HepG2 (cell line): ENCODE data around the gene SLC22A5. TPM values are rescaled to one million over a fixed set of nuclear protein-coding genes. Genes with fewer than 3 reads are reported as not detected.
A peak's percentile ranks its signal among the peaks of the same experiment; 100 is the strongest.

Experiments
- CHD2 ChIP-seq: IDR thresholded peaks from 2 replicates; pipeline ENCODE4 v1.6.1; 2011; ENCODE audit warnings: low read depth, low read length, improper control_type of control experiment
- EHMT2 ChIP-seq: fragments of 200-600 bp; sonication (generic); IDR thresholded peaks from 2 replicates; pipeline ENCODE4 v1.7.0; 2017; ENCODE audit warnings: antibody characterized with exemption, low read depth, low read length, borderline replicate concordance
- FOSL2 ChIP-seq: sonication (generic); formaldehyde crosslinking; IDR thresholded peaks from 2 replicates; pipeline ENCODE4 v1.4.0; 2020; ENCODE audit warnings: missing genetic modification reagents
- HDAC1 ChIP-seq: sonication (generic); formaldehyde crosslinking; IDR thresholded peaks from 2 replicates; pipeline ENCODE4 v1.5.1; 2020; ENCODE audit warnings: mild to moderate bottlenecking, missing genetic modification reagents
- HNF4A ChIP-seq: sonication (generic); formaldehyde crosslinking; IDR thresholded peaks from 2 replicates; pipeline ENCODE4 v1.4.0; 2020; ENCODE audit warnings: missing genetic modification reagents
- HOMEZ ChIP-seq: IDR thresholded peaks from 2 replicates; pipeline ENCODE4 v1.6.1; 2016; ENCODE audit warnings: low read depth
- KLF15 ChIP-seq: sonication (generic); formaldehyde crosslinking; IDR thresholded peaks from 2 replicates; pipeline ENCODE4 v1.8.1; 2023; ENCODE audit warnings: borderline replicate concordance, mild to moderate bottlenecking, inconsistent platforms, missing genetic modification reagents, mixed read lengths
- NR2F1 ChIP-seq, 2 experiments: fragments of 450-650 bp in 1 of 2; formaldehyde crosslinking in 1 of 2; IDR thresholded peaks; 2 replicates each; pipeline versions ENCODE4 v1.5.0 to v1.6.1; 2016 to 2020; ENCODE audit warnings: mild to moderate bottlenecking in 1 of 2, missing compliant biosample characterization in 1 of 2, missing genetic modification reagents in 1 of 2, moderate library complexity in 1 of 2
- NR2F2 ChIP-seq: IDR thresholded peaks from 2 replicates; pipeline ENCODE4 v1.6.1; 2012; ENCODE audit warnings: low read depth, inconsistent platforms, borderline replicate concordance
- PRPF4 ChIP-seq: fragments of 200-400 bp; formaldehyde crosslinking; IDR thresholded peaks from 2 replicates; pipeline ENCODE4 v1.6.1; 2016; ENCODE audit warnings: low read length, low read depth; ENCODE audit not compliant: poor library complexity, severe bottlenecking
- RBAK ChIP-seq: sonication (generic); formaldehyde crosslinking; IDR thresholded peaks from 2 replicates; pipeline ENCODE4 v1.5.1; 2020; ENCODE audit warnings: mild to moderate bottlenecking, missing genetic modification reagents
- RERE ChIP-seq: IDR thresholded peaks from 2 replicates; pipeline ENCODE4 v1.6.1; 2016; ENCODE audit warnings: low read depth, missing genetic modification reagents, missing compliant biosample characterization
- SRF ChIP-seq: IDR thresholded peaks from 2 replicates; pipeline ENCODE4 v1.6.1; 2011; ENCODE audit warnings: mild to moderate bottlenecking, low read depth, low read length, moderate library complexity
- SYNCRIP ChIP-seq: fragments of 200-400 bp; formaldehyde crosslinking; IDR thresholded peaks from 2 replicates; pipeline ENCODE4 v1.6.1; 2018; ENCODE audit warnings: mild to moderate bottlenecking, low read depth, low read length; ENCODE audit not compliant: insufficient read depth
- TBX3 ChIP-seq: fragments of 450-650 bp; IDR thresholded peaks from 2 replicates; pipeline ENCODE4 v1.6.1; 2017; ENCODE audit warnings: antibody characterized with exemption, mild to moderate bottlenecking, inconsistent platforms, borderline replicate concordance
- TEF ChIP-seq: sonication (generic); formaldehyde crosslinking; IDR thresholded peaks from 2 replicates; pipeline ENCODE4 v1.5.0; 2020; ENCODE audit warnings: missing genetic modification reagents
- TERF1 ChIP-seq: sonication (generic); formaldehyde crosslinking; IDR thresholded peaks from 2 replicates; pipeline ENCODE4 v1.8.0; 2022; ENCODE audit warnings: mild to moderate bottlenecking, missing genetic modification reagents, moderate library complexity
- ZNF713 ChIP-seq: sonication (generic); formaldehyde crosslinking; IDR thresholded peaks from 2 replicates; pipeline ENCODE4 v1.4.0; 2020; ENCODE audit warnings: mild to moderate bottlenecking, missing genetic modification reagents
- ZNF75D ChIP-seq: sonication (generic); formaldehyde crosslinking; IDR thresholded peaks from 2 replicates; pipeline ENCODE4 v1.8.1; 2023; ENCODE audit warnings: missing genetic modification reagents, mild to moderate bottlenecking, borderline replicate concordance
- polyA plus RNA-seq, 8 experiments: library from polyadenylated mRNA; depleted of rRNA in 3 of 8; stranded (reverse) in 7 of 8; unstranded in 1 of 8; fragments of >200 nt; fragmentation: Illumina TruSeq in 4 of 8; extraction: Trizol in 4 of 8; gene quantifications; 2 replicates each; pipeline versions ENCODE4 v1.2.1 to v1.2.3, GENCODE V29; 2011 to 2016; ENCODE audit warnings: low read depth in 4 of 8, missing spikeins in 1 of 8, mixed read lengths in 1 of 8; ENCODE audit not compliant: insufficient read depth in 1 of 8
- total RNA-seq, 5 experiments: library from RNA; depleted of rRNA; stranded (reverse); fragments of >200 nt; fragmentation: Illumina TruSeq; extraction: Trizol; gene quantifications; 2 replicates each; pipeline ENCODE4 v1.2.3, GENCODE V29; 2016; ENCODE audit warnings: low read depth in 1 of 5

SLC22A5 gene
- total and polyA plus RNA-seq, 2 of the 13 experiments (the other 11 are each of a cell fraction or from before 2014, with no cell fraction given), result 7.1 to 15.1 TPM

- no peak for TF ChIP-seq RERE (CRISPR knock-in tag)
- no peak for TF ChIP-seq KLF15 (CRISPR knock-in tag)
- no peak for TF ChIP-seq SYNCRIP
- TF ChIP-seq NR2F2, result peak; percentile 44; the same call in 1 of the 2 replicates
- no peak for TF ChIP-seq TERF1 (CRISPR knock-in tag)
- peak; percentile 40; the same call in 1 of the 2 replicates for TF ChIP-seq HDAC1 (CRISPR knock-in tag)
- no peak for TF ChIP-seq EHMT2
- peak; percentile 72 for TF ChIP-seq FOSL2 (CRISPR knock-in tag)
- TF ChIP-seq TEF, result no peak
- no peak for TF ChIP-seq CHD2
- TF ChIP-seq ZNF75D (CRISPR knock-in tag), result no peak
- TF ChIP-seq ZNF713 (CRISPR knock-in tag), result no peak
- TF ChIP-seq TBX3, result no peak
- peak; percentile 73; the same call in 1 of the 2 replicates for TF ChIP-seq HOMEZ (CRISPR knock-in tag)
- peak; percentile 87 for TF ChIP-seq HNF4A (CRISPR knock-in tag)
- TF ChIP-seq PRPF4, result no peak
- peak; percentile 56 to 57; a peak in 2 of 4 replicates for TF ChIP-seq NR2F1 (CRISPR knock-in tag; IDR thresholded peaks at IDR 0.05)
- TF ChIP-seq RBAK (CRISPR knock-in tag), result no peak
- TF ChIP-seq SRF, result no peak
These were observed 53.4 kb downstream of the SLC22A5 start (continued) for GRCh38 chr5:132422720-132423437.
